ENCODE data around the gene NSD1. TPM values are rescaled to one million over a fixed set of nuclear protein-coding genes. Genes with fewer than 3 reads are reported as not detected.
"Not testable (repeated sequence)": the region's sequence is repeated elsewhere in the genome, so short reads cannot be mapped to it uniquely, and the experiment has no call there.

Gene NSD1
- total RNA-seq, 1 donor from 2014 or later: 98.2 TPM

DNA sequence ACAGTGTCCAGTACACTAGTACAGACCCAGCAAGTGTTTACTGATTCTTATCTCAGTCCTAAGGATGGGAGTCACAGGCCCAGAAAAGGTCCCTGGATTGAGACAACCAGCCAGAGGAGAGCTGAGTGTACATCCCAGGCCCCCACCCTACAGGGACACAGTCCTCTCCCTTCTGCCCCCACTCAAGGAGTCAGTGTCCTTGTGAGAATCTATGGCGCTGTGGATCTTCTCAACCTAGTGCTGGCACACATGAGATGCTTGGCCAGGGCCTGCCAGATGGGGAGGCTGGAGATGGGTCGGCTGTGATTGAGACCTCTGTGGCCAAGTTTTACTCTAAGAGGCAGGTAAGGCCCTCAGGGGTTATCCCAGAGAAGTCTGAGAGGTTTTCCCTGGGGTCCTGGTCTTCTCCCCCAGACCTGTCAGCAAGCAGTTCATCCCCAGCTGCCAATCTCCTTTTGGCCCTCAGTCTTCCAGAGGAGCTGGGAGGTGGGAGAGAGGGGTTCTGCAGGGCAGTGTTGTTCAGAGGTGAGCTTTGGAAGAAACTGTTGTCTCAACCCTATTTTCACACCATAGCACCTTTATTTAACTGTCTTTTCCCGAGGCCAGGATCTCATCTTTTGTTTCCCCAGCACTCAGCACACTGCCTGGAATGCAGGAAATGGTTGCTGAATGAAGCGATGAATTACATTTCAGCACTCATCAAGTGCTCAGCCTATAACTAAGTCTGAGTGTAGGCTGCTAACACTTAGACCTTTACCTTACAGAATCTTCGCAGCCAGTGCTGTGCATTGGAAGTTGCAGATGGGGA lies 3.2 kb upstream of the NSD1 start:
- no peak for DNase-seq

DNA sequence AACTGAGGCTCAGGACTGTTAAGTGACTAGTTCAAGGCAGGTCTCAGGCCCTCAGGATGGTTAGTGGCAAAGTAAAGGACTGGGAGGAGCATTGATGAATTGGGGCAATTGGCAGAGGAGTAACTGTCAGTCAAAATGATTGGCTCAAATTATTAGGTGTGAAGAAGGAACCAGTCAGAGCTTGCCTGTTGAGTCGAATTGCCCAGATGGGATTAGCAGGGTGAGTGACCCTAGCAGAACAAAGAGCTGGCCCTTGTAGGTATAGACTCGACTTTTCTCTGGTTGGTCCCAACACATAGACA lies 2.6 kb upstream of the NSD1 start:
- DNase-seq: no peak

- no peak for DNase-seq
Measured at GRCh38 chr5:177131352-177132135, 2.0 kb upstream of the NSD1 start.

DNA sequence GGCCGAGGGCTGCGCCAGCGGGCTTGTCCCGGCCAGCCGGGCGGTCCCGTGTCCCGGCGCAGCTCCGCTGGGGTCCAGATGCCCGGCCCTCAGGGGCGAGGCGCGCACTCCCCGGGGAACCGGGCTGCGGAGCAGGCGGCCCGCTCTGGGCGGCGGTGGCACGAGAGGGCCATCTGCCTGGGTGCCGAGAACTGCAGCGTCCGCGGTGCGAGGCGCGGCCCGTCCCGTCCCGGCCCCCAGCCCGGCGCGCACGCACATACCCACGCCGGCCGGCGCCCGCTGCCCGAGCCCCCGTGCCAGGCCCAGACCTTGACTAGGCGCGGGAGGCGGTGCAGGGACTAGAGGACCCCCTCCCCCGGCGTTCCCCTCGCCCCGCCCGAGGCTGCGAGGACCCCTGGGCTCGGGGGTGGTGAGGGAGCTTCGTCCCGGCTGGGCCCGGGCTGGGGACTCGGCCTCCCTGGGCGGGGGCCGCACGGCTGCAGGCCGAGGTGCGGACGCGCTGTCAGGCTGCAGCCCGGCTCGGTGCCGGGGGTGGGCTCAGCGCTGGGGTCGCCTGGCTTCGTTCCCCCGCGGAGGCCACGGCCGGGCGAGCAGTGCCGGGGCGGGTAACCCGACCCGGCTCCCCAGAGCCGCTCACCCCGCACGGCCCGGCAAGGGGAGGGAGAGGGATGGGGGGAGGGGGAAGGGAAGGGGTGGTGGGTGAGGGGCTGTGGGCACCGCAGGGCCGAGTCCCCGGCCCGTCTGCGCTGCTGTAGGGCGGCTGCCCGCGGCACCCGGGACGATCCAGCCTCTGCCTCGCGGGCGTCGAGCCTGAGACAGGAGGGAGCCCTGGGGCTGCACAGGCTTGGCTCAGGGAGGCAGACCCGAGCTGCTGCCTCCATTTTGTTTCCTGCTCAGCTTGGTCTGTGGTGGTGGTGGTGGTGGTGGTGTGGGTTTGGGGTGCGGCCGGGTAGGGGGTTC lies 1.2 kb upstream of the NSD1 start:
- DNase-seq: peak; percentile 69

GRCh38 chr5:177133853-177134696 lies 502 bp downstream of the NSD1 start:
- DNase-seq: peak; percentile 73

- DNase-seq: no peak
Measured at GRCh38 chr5:177134697-177135225, 1.2 kb downstream of the NSD1 start.

GRCh38 chr5:177140312-177140711 lies 6.7 kb downstream of the NSD1 start:
- DNase-seq: no peak

DNA sequence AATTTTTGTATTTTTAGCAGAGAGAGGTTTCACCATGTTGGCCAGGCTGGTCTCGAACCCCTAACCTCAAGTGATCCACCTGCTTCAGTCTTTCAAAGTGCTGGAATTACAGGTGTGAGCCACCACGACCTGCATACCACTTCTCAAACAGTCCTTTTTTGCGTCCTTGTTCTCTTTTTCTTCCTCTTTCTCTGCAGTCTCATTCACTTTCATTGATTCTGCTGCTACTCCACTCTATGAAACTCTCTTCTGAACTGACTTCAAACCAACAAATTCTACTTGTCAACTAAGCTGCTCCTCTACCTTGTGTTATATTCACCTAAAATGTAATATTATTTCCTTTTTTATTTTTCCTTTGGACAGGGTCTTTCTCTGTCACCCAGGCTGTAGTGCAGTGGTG lies 7.9 kb downstream of the NSD1 start:
- DNase-seq: no peak

- peak; percentile 11 for DNase-seq
Measured at GRCh38 chr5:177142098-177142611, 8.6 kb downstream of the NSD1 start.

- no peak for DNase-seq
Measured at GRCh38 chr5:177142778-177143177, 9.2 kb downstream of the NSD1 start.

DNA sequence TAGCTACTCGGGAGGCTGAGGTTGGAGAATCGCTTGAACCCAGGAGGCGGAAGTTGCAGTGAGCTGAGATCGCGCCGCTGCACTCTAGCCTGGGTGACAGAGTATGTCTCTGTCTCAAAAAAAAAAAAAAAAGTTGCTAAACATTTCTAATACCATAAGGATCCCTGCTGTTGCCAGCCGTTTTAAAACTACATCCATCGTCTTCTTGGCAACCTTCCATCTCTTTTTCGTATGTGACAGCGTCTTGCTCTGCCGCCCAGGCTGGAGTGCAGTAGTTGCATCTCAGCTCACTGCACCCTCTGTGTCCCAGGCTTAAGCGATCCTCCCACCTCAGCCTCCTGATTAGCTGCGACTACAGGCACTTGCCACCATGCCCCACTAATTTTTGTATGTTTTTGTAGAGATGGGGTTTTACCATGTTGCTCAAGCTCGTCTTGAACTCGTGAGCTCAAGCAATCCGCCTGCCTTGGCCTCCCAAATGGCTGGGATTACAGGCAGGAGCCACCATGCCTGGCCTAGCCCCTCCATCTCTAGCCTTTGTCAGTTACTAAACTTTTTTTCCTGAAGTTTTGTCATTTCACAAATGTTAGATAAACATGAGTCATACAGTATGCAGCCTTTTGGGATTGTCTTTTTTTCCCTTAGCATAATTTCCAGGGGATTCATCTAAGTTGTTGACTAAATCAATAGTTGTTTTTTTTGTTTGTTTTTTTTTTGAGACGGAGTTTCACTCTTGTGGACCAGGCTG lies 13.5 kb downstream of the NSD1 start:
- DNase-seq: no peak

GRCh38 chr5:177150061-177150460 lies 16.5 kb downstream of the NSD1 start:
- not testable (repeated sequence) for DNase-seq

- no peak for DNase-seq
Measured at GRCh38 chr5:177154003-177154643, 20.6 kb downstream of the NSD1 start.

DNA sequence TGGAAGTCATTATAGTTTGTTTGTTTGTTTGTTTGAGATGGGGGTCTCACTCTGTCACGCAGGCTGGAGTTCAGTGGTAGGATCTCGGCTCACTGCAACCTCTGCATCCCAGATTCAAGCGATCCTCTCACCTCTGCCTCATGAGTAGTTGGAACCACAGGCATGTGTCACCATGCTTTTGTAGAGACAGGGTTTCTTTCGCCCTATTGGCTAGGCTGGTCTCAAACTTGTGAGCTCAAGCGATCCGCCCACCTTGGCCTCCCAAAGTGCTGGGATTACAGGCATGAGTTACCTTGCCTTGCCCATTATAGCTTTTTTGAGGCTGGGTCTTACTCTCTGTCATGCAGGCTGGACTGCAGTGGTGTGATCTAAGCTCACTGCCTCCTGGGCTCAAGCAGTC lies 28.8 kb downstream of the NSD1 start:
- no peak for DNase-seq

- DNase-seq: no peak
Measured at GRCh38 chr5:177163500-177163899, 29.9 kb downstream of the NSD1 start.

- DNase-seq: no peak
Measured at GRCh38 chr5:177169271-177169670, 35.7 kb downstream of the NSD1 start.

DNA sequence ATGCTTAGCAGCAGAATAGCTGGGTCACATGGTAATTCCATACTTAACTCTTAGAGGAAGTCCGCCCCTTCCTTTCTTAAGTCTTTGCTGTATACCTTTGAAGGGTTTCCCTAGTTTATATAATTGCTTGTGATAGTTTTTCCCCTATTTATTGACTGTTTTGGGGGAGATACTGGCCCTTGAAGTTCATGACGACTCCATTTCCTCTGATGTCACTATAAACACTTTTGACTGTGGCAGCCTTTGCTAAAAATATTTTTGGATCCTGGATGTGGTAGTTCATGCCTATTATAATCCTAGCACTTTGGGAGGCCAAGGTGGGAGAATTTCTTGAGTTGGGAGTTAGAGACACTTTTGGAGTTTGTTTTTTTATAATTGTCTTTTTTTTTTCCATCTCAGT lies 38.4 kb downstream of the NSD1 start:
- no peak for DNase-seq

DNA sequence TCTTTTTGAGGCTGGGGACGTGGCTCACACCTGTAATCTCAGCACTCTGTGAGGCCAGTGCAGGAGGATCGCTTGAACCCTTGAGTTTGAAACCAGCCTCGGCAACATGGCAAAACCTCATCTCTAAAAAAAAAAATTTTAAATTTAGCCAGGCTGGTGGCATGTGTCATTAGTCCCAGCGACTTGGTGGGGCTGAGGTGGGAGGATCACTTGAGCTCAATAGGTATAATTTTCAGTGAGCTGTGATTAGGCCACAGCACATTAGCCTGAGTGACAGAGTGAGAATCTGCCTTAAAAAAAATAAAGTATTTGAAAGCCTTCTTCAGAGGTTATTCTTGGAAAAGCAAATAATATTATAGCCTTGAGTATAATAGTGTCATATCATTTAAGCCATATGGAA lies 41.8 kb downstream of the NSD1 start:
- no peak for DNase-seq

- no peak for DNase-seq
Measured at GRCh38 chr5:177176175-177176711, 42.7 kb downstream of the NSD1 start.
